Measurements from ENCODE around the gene C5orf46. TPM values are rescaled to one million over a fixed set of nuclear protein-coding genes. Genes with fewer than 3 reads are reported as not detected.

The C5orf46 gene
- total RNA-seq (2022; extraction: Qiagen RNA extraction; ENCODE audit: low read depth) = 0.29 TPM in 1 of 5 replicates, not detected in the others

GRCh38 chr5:147906326-147907095 is at the start of gene C5orf46:
Gene C5orf46 (minus strand): TSS chr5:147906538. CDS start chr5:147906501, 37 bp downstream.

DNA sequence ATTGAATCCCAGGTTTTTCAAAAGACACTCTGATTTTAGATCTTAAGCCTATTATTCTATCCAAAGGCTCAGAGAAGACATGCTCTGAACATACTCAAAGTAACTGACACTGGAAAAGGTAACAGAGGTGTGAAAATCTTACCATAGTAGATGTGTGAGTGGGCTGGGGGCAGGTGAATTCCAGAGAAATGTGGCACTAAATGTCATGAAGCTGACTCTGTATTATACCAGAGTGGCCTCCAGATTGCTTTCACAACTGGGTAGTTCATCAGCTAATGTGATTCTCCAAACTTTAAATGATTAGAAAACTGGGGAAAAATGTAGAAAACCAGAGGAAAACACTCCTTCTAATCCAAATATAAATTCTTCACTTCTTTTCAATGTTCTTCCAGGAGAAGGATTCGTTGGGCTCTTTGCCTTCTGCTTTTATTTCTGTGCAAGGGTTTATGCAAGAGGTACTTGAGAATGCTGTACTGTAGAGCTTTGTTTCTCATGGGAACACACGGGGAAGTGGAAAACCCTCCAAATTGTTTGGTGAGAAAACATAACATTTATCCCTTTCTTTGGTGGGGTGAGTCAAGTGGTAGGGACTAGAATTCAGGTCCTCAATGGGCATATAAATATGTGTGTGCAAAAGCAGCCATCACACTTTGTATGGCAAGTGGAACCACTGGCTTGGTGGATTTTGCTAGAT is 28.1 kb downstream of the C5orf46 start, which contains the start of gene SCGB3A2:
Gene SCGB3A2, plus strand, starts transcription at position 646 of the 694 bp plus-strand sequence. CDS start 93 bp downstream, outside the sequence.

Other genes starting within 250 kb of the C5orf46 start
- gene JAKMIP2, start 123.8 kb downstream of the C5orf46 start, total RNA-seq (2022; extraction: Qiagen RNA extraction; ENCODE audit: low read depth) = not detected in 5 replicates
- gene SPINK1, start 74.9 kb downstream of the C5orf46 start, total RNA-seq (2022; extraction: Qiagen RNA extraction; ENCODE audit: low read depth) = 0.55 to 1.0 TPM (median 0.99 TPM) in 5 replicates
- gene SCGB3A2, start 27.8 kb downstream of the C5orf46 start, total RNA-seq (2022; extraction: Qiagen RNA extraction; ENCODE audit: low read depth) = not detected in 5 replicates
- gene SPINK5, start 157.4 kb upstream of the C5orf46 start, total RNA-seq (2022; extraction: Qiagen RNA extraction; ENCODE audit: low read depth) = not detected in 5 replicates